ENCODE results near the gene HACE1. TPM values are rescaled to one million over a fixed set of nuclear protein-coding genes. Genes with fewer than 3 reads are reported as not detected.

Gene HACE1
- total and polyA plus RNA-seq, 10 donors = 3.8 to 17.3 (median 13.0) TPM

GRCh38 chr6:104768906-104769305 lies 90.8 kb downstream of the HACE1 start:
- intact Hi-C loops (cut with DNase I; ENCODE audit: low total_unique reads) = no loop called here
- peaks cover 0 to 5% (median 0%) of the 10 kb centered on the region in 6 donors for H3K4me1 ChIP-seq
- no peak overlapping the region for H3K27ac ChIP-seq
- no peak for DNase-seq
- peaks cover 0 to 25% (median 0%) of the 10 kb centered on the region in 6 donors for H3K36me3 ChIP-seq
- 88 to 100% (median 93%) methylated on average over 1 of the region's 1 CpG for WGBS, 5 donors
- no peaks in the 10 kb centered on the region for H3K27me3 ChIP-seq (replicated peaks in 1 of 7)
- H3K9me3 ChIP-seq = no peaks in the 10 kb centered on the region
- no peak overlapping the region for H3K4me3 ChIP-seq
- TF ChIP-seq POLR2AphosphoS5 (IDR thresholded peaks at IDR 0.05) (no peak), CTCF (IDR thresholded peaks at IDR 0.05 in 8 of 11, conservative IDR thresholded peaks at IDR 0.05 in 3 of 11) (no peak)

- no peak for DNase-seq
- WGBS, 5 donors = 97 to 99% (median 97%) methylated on average over 4 of the region's 4 CpGs
- TF ChIP-seq CTCF (IDR thresholded peaks at IDR 0.05 in 8 of 11, conservative IDR thresholded peaks at IDR 0.05 in 3 of 11) (no peak), POLR2AphosphoS5 (IDR thresholded peaks at IDR 0.05) (no peak), POLR2A (IDR thresholded peaks at IDR 0.05) (no peak)
- H3K4me3 ChIP-seq = no peak overlapping the region
- H3K9me3 ChIP-seq = peaks cover 0 to 9% (median 5%) of the 10 kb centered on the region in 8 donors
- H3K27ac ChIP-seq = no peak overlapping the region
- H3K36me3 ChIP-seq = peaks cover 0 to 37% (median 0%) of the 10 kb centered on the region in 6 donors
- H3K27me3 ChIP-seq (replicated peaks in 1 of 7) = no peaks in the 10 kb centered on the region
- intact Hi-C loops (cut with DNase I; ENCODE audit: low total_unique reads) = no loop called here
- H3K4me1 ChIP-seq = no peaks in the 10 kb centered on the region
These were observed 93.1 kb downstream of the HACE1 start for GRCh38 chr6:104766595-104766994.

- H3K4me1 ChIP-seq = no peaks in the 10 kb centered on the region
- no peak for DNase-seq
- H3K9me3 ChIP-seq = peaks cover 3 to 53% (median 37%) of the 10 kb centered on the region in 8 donors
- peaks cover 0 to 52% (median 10%) of the 10 kb centered on the region in 6 donors for H3K36me3 ChIP-seq
- 90 to 100% (median 97%) methylated on average over 1 of the region's 1 CpG for WGBS, 5 donors
- no peak overlapping the region for H3K27ac ChIP-seq
- no peak overlapping the region for H3K4me3 ChIP-seq
- no peaks in the 10 kb centered on the region for H3K27me3 ChIP-seq (replicated peaks in 1 of 7)
- TF ChIP-seq POLR2AphosphoS5 (IDR thresholded peaks at IDR 0.05) = no peak
- no peak for TF ChIP-seq POLR2A (IDR thresholded peaks at IDR 0.05)
- no peak for TF ChIP-seq CTCF (IDR thresholded peaks at IDR 0.05 in 8 of 11, conservative IDR thresholded peaks at IDR 0.05 in 3 of 11)
- intact Hi-C loops (cut with DNase I; ENCODE audit: low total_unique reads) = no loop called here
These were observed 104.8 kb downstream of the HACE1 start for GRCh38 chr6:104754788-104755409.

- H3K4me1 ChIP-seq = no peaks in the 10 kb centered on the region
- H3K27ac ChIP-seq = no peak overlapping the region
- peaks cover 3 to 45% (median 37%) of the 10 kb centered on the region in 8 donors for H3K9me3 ChIP-seq
- no peak overlapping the region for H3K4me3 ChIP-seq
- DNase-seq = no peak
- WGBS, 5 donors = 94 to 100% (median 100%) methylated on average over 2 of the region's 2 CpGs
- no peaks in the 10 kb centered on the region for H3K27me3 ChIP-seq (replicated peaks in 1 of 7)
- no peak for TF ChIP-seq CTCF (IDR thresholded peaks at IDR 0.05 in 8 of 11, conservative IDR thresholded peaks at IDR 0.05 in 3 of 11)
- no peak for TF ChIP-seq POLR2A (IDR thresholded peaks at IDR 0.05)
- no peak for TF ChIP-seq POLR2AphosphoS5 (IDR thresholded peaks at IDR 0.05)
- H3K36me3 ChIP-seq = peaks cover 0 to 51% (median 10%) of the 10 kb centered on the region in 6 donors
- intact Hi-C loops (cut with DNase I; ENCODE audit: low total_unique reads) = no loop called here
These were observed 106.5 kb downstream of the HACE1 start for GRCh38 chr6:104753251-104753650.

All from spleen (tissue), 11 donors.